CD8-positive, alpha-beta memory T cell (primary cell): ENCODE results near the gene SART3. TPM values are rescaled to one million over a fixed set of nuclear protein-coding genes. Genes with fewer than 3 reads are reported as not detected.

Experiments
- CTCF ChIA-PET: fragments of 350-600 bp; sonication (Branson Sonifier 250); formaldehyde crosslinking; loops from one replicate; lab custom pipeline; 2021; ENCODE audit warnings: antibody characterized with exemption; lab: Charles Lee
- POLR2A ChIA-PET: fragments of 350-600 bp; sonication (Branson Sonifier 250); formaldehyde crosslinking; loops from one replicate; lab custom pipeline; 2021; ENCODE audit warnings: antibody characterized with exemption; lab: Charles Lee
- DNase-seq, 5 donors: peaks; one replicate each; pipeline versions ENCODE4 v3.0.0 to v3.0.0-alpha.2; 2020 to 2022; ENCODE audit warnings: mixed read lengths in 1 of 5
- H3K27ac ChIP-seq: one replicate; pipeline ENCODE4 v1.7.0; 2013; ENCODE audit warnings: low read depth, mild to moderate bottlenecking, low read length, moderate library complexity
- H3K27me3 ChIP-seq: 2 replicates; pipeline ENCODE4 v1.7.0; 2013; ENCODE audit warnings: low read length, mild to moderate bottlenecking; ENCODE audit not compliant: insufficient read depth, poor library complexity, severe bottlenecking
- H3K36me3 ChIP-seq: 2 replicates; pipeline ENCODE4 v1.7.0; 2013; ENCODE audit warnings: mild to moderate bottlenecking, low read length, moderate library complexity; ENCODE audit not compliant: insufficient read depth
- H3K4me1 ChIP-seq: 2 replicates; pipeline ENCODE4 v1.7.0; 2013; ENCODE audit warnings: mild to moderate bottlenecking, low read length, moderate library complexity; ENCODE audit not compliant: insufficient read depth
- H3K4me3 ChIP-seq: 2 replicates; pipeline ENCODE4 v1.7.0; 2013; ENCODE audit warnings: mild to moderate bottlenecking, low read length
- H3K9me3 ChIP-seq: 2 replicates; pipeline ENCODE4 v1.7.0; 2013; ENCODE audit warnings: mild to moderate bottlenecking, low read length
- H3K27ac Mint-ChIP-seq, 8 donors: one replicate each; pipeline ENCODE4 v1.8.0; 2020 to 2021; ENCODE audit warnings: mixed read lengths in 8 of 8, mild to moderate bottlenecking in 6 of 8, inconsistent platforms in 3 of 8, moderate library complexity in 3 of 8
- H3K27me3 Mint-ChIP-seq, 2 donors: one replicate each; pipeline ENCODE4 v1.8.0; 2020 to 2021; ENCODE audit warnings: mixed read lengths in 2 of 2, mild to moderate bottlenecking in 1 of 2, moderate library complexity in 1 of 2
- H3K36me3 Mint-ChIP-seq, 3 donors: one replicate each; pipeline ENCODE4 v1.8.0; 2020 to 2021; ENCODE audit warnings: mixed read lengths in 3 of 3, inconsistent platforms in 1 of 3, mild to moderate bottlenecking in 1 of 3
- H3K4me1 Mint-ChIP-seq, 3 donors: one replicate each; pipeline ENCODE4 v1.8.0; 2020 to 2021; ENCODE audit warnings: mixed read lengths in 3 of 3, inconsistent platforms in 1 of 3, mild to moderate bottlenecking in 1 of 3
- H3K4me3 Mint-ChIP-seq, 7 donors: one replicate each; pipeline ENCODE4 v1.8.0; 2020 to 2021; ENCODE audit warnings: mixed read lengths in 7 of 7, mild to moderate bottlenecking in 6 of 7, moderate library complexity in 4 of 7, inconsistent platforms in 2 of 7
- H3K9me3 Mint-ChIP-seq, 5 donors: one replicate each; pipeline ENCODE4 v1.8.0; 2020 to 2022; ENCODE audit warnings: mixed read lengths in 5 of 5, mild to moderate bottlenecking in 3 of 5, moderate library complexity in 2 of 5, inconsistent platforms in 1 of 5
- polyA plus RNA-seq: library from polyadenylated mRNA; unstranded; fragments of 300-500 nt; fragmentation: Illumina TruSeq; gene quantifications from one replicate; pipeline ENCODE4 v1.2.3, GENCODE V29; 2021
- total RNA-seq, 2 experiments: library from RNA; stranded (reverse); gene quantifications; one replicate each; pipeline ENCODE4 v1.2.3, GENCODE V29; 2021

The SART3 gene
- total and polyA plus RNA-seq, 3 experiments from 2014 or later: 40.1 to 82.7 (median 82.4) TPM

DNA sequence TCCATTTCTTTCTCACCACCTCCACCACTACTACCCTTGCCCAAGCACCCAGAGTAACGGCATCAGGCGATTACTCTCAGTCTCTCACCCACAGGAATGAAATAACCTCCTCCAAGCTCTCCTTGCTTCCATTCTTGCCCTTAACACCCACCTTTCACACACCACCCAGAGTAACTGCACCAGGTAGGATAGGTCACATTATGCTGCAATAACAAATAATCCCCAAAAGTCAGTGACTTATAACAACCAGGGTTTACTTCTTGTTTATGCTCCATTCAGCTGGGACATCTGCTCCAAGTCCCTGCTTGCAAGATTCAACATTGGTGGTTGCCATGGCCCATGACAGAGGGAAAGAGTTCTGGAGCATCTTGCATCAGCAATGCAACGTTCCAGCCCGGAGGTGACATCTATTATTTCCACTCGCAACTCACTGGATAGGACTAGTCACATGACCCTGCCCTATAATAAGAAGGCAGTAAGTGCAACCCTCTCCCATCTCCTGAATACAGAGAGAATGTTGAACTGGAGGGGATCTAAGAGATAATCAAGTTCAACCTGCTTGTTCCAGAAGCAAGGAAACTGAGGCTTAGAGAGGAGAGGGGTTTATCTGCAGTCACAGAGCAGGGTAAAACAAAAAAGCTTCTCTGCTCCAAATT is 87.4 kb downstream of the SART3 start:
- no peak for DNase-seq
- H3K9me3 ChIP-seq: no peaks in the 10 kb centered on the region
- no peak overlapping the region for H3K4me3 ChIP-seq
- no peak overlapping the region for H3K27ac Mint-ChIP-seq
- peaks cover 0 to 2% (median 0%) of the 10 kb centered on the region in 5 donors for H3K9me3 Mint-ChIP-seq
- CTCF ChIA-PET: no interaction called here
- POLR2A ChIA-PET: no interaction called here
- no peak overlapping the region for H3K27ac ChIP-seq
- no peaks in the 10 kb centered on the region for H3K4me1 Mint-ChIP-seq
- no peaks in the 10 kb centered on the region for H3K4me1 ChIP-seq
- no peaks in the 10 kb centered on the region for H3K27me3 ChIP-seq
- no peaks in the 10 kb centered on the region for H3K36me3 Mint-ChIP-seq
- H3K27me3 Mint-ChIP-seq: peaks cover 10 to 27% of the 10 kb centered on the region in 2 donors
- H3K4me3 Mint-ChIP-seq: no peak overlapping the region
- H3K36me3 ChIP-seq: no peaks in the 10 kb centered on the region

Other genes starting within 250 kb of the SART3 start
- gene CMKLR1, start 221.9 kb downstream of the SART3 start, total RNA-seq: under 1 TPM; 0.57 to 0.66 TPM
- gene CMKLR1, start 221.9 kb downstream of the SART3 start, polyA plus RNA-seq: 4.4 TPM
- 1 to 10 TPM; 5.8 to 5.9 TPM for gene FICD, start 45.9 kb downstream of the SART3 start, total RNA-seq
- 5.2 TPM for gene FICD, start 45.9 kb downstream of the SART3 start, polyA plus RNA-seq
- gene ISCU, start 1.4 kb upstream of the SART3 start, total RNA-seq: 100 to 1,000 TPM; 113 to 116 TPM
- gene ISCU, start 1.4 kb upstream of the SART3 start, polyA plus RNA-seq: 302 TPM
- not detected for gene TMEM119, start 36.9 kb upstream of the SART3 start, total RNA-seq
- gene TMEM119, start 36.9 kb upstream of the SART3 start, polyA plus RNA-seq: 0.66 TPM
- 10 to 100 TPM; 37.0 to 37.7 TPM for gene SELPLG, start 72.7 kb upstream of the SART3 start, total RNA-seq
- 760 TPM for gene SELPLG, start 72.7 kb upstream of the SART3 start, polyA plus RNA-seq
- gene CORO1C, start 170.3 kb upstream of the SART3 start, total RNA-seq: 10 to 100 TPM; 45.8 to 49.1 TPM
- gene CORO1C, start 170.3 kb upstream of the SART3 start, polyA plus RNA-seq: 10.5 TPM